ENCODE data around the gene MAPKAP1.

The MAPKAP1 gene

GRCh38 chr9:125659201-125659840, 47.7 kb downstream of the MAPKAP1 start:
- no peak overlapping the region for H3K4me2 ChIP-seq (ENCODE audit: insufficient read depth, low read length)

DNA sequence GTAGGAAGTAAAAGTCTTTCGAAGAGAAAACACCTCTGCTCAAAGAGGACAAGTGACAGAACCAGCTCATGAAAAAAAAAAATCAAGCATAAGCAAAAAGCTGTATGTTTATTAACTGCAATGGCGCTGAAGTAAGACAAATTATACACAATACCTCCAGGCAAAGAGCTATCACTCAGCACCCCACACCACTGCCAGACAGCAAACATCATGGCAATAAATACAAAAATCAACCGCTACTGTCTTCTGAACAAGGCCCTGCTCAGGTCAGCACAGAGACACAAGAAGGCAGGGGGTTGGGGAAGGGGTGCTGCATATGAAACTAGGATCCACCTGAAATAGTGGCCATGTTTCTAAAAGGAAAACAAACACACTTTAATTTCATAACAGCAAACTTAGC, 50.4 kb downstream of the MAPKAP1 start:
- no peak overlapping the region for H3K4me3 ChIP-seq (ENCODE audit: low read depth in 1 of 2, low read length in 2 of 2)
- DNase-seq = no peak
- H3K36me3 ChIP-seq (ENCODE audit: insufficient read depth, low read length) = peaks cover 21% of the 10 kb centered on the region; the same call in 1 of the 2 replicates
- no peak overlapping the region for H3K4me2 ChIP-seq (ENCODE audit: insufficient read depth, low read length)
- no peaks in the 10 kb centered on the region for H3K27me3 ChIP-seq (ENCODE audit: insufficient read depth, low read length, poor library complexity)
- no peaks in the 10 kb centered on the region for H3K4me1 ChIP-seq (ENCODE audit: insufficient read depth, low read length)
- no peak for ATAC-seq (ENCODE audit: insufficient read depth, low read depth)
- peaks cover 5% of the 10 kb centered on the region; the same call in 1 of the 2 replicates for H3K79me2 ChIP-seq (ENCODE audit: insufficient read depth, low read length)
- no peak overlapping the region for H2AFZ ChIP-seq (ENCODE audit: low read depth, low read length)
- H3K9ac ChIP-seq (ENCODE audit: low read depth, low read length) = no peak overlapping the region
- H3K9me3 ChIP-seq (ENCODE audit: insufficient read depth, low read length, severe bottlenecking) = no peaks in the 10 kb centered on the region
- TF ChIP-seq EZH2 (IDR thresholded peaks at IDR 0.05; ENCODE audit: borderline replicate concordance, low read depth, low read length, severe bottlenecking) (no peak), CTCF (IDR thresholded peaks at IDR 0.05; ENCODE audit: borderline replicate concordance, extremely low read depth, low read length, poor library complexity, severe bottlenecking) (no peak)
- no peak overlapping the region for H3K27ac ChIP-seq (ENCODE audit: low read length)
- H4K20me1 ChIP-seq (ENCODE audit: insufficient read depth, low read length) = peaks cover 6% of the 10 kb centered on the region; the same call in 1 of the 2 replicates

More at GRCh38 chr9:125659201-125659840, 47.7 kb downstream of the MAPKAP1 start:
- H3K9ac ChIP-seq (ENCODE audit: low read depth, low read length) = no peak overlapping the region
- ATAC-seq (ENCODE audit: insufficient read depth, low read depth) (no peak), DNase-seq (no peak)
- H3K4me1 ChIP-seq (ENCODE audit: insufficient read depth, low read length) = no peaks in the 10 kb centered on the region
- no peaks in the 10 kb centered on the region; the same call in 1 of the 2 replicates for H3K79me2 ChIP-seq (ENCODE audit: insufficient read depth, low read length)
- no peak overlapping the region for H2AFZ ChIP-seq (ENCODE audit: low read depth, low read length)
- H3K36me3 ChIP-seq (ENCODE audit: insufficient read depth, low read length) = peaks cover 15% of the 10 kb centered on the region; the same call in 1 of the 2 replicates
- no peak for TF ChIP-seq EZH2 (IDR thresholded peaks at IDR 0.05; ENCODE audit: borderline replicate concordance, low read depth, low read length, severe bottlenecking)
- no peak for TF ChIP-seq CTCF (IDR thresholded peaks at IDR 0.05; ENCODE audit: borderline replicate concordance, extremely low read depth, low read length, poor library complexity, severe bottlenecking)
- no peaks in the 10 kb centered on the region; the same call in 1 of the 2 replicates for H4K20me1 ChIP-seq (ENCODE audit: insufficient read depth, low read length)
- H3K27ac ChIP-seq (ENCODE audit: low read length) = no peak overlapping the region
- no peaks in the 10 kb centered on the region for H3K27me3 ChIP-seq (ENCODE audit: insufficient read depth, low read length, poor library complexity)
- no peak overlapping the region for H3K4me3 ChIP-seq (ENCODE audit: low read depth in 1 of 2, low read length in 2 of 2)
- H3K9me3 ChIP-seq (ENCODE audit: insufficient read depth, low read length, severe bottlenecking) = no peaks in the 10 kb centered on the region

GRCh38 chr9:125655691-125656410, 51.2 kb downstream of the MAPKAP1 start:
- no peak overlapping the region for H3K9ac ChIP-seq (ENCODE audit: low read depth, low read length)
- ATAC-seq (ENCODE audit: insufficient read depth, low read depth) = no peak
- peaks cover 6% of the 10 kb centered on the region; the same call in 1 of the 2 replicates for H4K20me1 ChIP-seq (ENCODE audit: insufficient read depth, low read length)
- no peak overlapping the region for H3K4me3 ChIP-seq (ENCODE audit: low read depth in 1 of 2, low read length in 2 of 2)
- no peak overlapping the region for H3K4me2 ChIP-seq (ENCODE audit: insufficient read depth, low read length)
- H3K36me3 ChIP-seq (ENCODE audit: insufficient read depth, low read length) = peaks cover 21% of the 10 kb centered on the region; the same call in 1 of the 2 replicates
- H3K79me2 ChIP-seq (ENCODE audit: insufficient read depth, low read length) = peaks cover 5% of the 10 kb centered on the region; the same call in 1 of the 2 replicates
- H3K27me3 ChIP-seq (ENCODE audit: insufficient read depth, low read length, poor library complexity) = no peaks in the 10 kb centered on the region
- no peak overlapping the region for H2AFZ ChIP-seq (ENCODE audit: low read depth, low read length)
- H3K9me3 ChIP-seq (ENCODE audit: insufficient read depth, low read length, severe bottlenecking) = no peaks in the 10 kb centered on the region
- DNase-seq = no peak
- H3K4me1 ChIP-seq (ENCODE audit: insufficient read depth, low read length) = no peaks in the 10 kb centered on the region
- H3K27ac ChIP-seq (ENCODE audit: low read length) = no peak overlapping the region
- TF ChIP-seq EZH2 (IDR thresholded peaks at IDR 0.05; ENCODE audit: borderline replicate concordance, low read depth, low read length, severe bottlenecking) (no peak), CTCF (IDR thresholded peaks at IDR 0.05; ENCODE audit: borderline replicate concordance, extremely low read depth, low read length, poor library complexity, severe bottlenecking) (no peak)

Measured in DND-41 (cell line).